CD4-positive, alpha-beta T cell treated with Interleukin-17A for 1 hour (primary cell): ENCODE results near the gene FBXW8.

ENCODE experiments used
- DNase-seq: peaks from one replicate; pipeline ENCODE4 v3.0.0-alpha.2; 2020

Gene FBXW8

DNA sequence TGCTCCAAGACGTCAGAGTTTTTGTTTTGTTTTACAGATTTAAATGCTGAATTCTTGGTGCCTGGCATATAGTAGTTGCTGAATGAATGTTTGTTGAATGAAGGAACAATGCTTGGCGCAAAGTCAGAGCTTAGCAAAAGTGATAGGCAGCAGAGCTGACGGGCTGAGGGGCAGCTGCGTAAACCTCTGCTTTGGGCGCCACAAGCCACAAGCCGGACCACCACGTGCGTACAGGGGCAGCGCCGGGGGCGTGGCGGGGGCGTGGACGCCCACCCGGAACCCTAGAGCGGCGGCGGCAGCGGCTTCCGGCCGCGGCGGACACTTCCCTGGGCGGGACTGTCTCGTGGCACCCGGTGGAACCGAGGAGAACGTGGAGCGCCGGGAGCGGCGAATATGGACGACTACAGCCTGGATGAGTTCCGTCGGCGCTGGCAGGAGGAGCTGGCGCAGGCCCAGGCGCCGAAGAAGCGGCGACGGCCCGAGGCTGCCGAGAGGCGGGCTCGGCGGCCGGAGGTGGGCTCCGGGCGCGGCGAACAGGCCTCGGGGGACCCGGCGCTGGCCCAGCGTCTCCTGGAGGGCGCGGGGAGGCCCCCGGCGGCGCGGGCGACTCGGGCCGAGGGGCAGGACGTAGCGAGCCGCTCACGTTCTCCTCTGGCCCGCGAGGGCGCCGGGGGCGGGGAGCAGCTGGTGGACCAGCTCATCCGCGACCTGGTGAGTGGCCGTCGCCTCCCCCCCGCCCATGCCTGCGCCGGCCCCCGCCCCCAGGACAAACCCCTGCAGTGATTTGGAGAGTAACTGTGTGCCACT is at the start of gene FBXW8:
Gene FBXW8 (plus strand): TSS at position 306 of the 807 bp plus-strand sequence. CDS start 88 bp downstream, at position 394.
- DNase-seq: peak; percentile 63

DNA sequence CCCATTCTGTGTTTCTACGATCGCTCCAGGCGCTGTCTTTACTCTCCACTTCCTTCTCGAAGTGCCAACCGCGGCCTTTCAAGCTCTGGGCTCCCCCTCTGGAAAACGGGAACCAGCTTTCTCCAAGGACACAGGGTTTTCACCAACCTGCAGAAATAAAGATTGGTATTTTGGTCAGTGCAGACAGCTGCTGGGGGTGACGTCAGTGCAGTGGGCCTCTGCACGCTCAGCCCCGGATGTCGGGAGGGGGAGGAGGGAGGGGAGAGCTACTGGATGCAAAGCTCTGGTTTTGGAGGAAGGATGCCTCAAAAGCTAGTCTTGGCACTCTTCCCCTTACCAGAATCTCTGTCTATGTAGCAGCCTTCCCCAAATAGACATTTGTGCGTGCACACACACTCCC is 49.4 kb upstream of the FBXW8 start:
- peak; percentile 6 for DNase-seq

GRCh38 chr12:116862167-116862566 is 48.6 kb upstream of the FBXW8 start:
- DNase-seq: no peak

GRCh38 chr12:116863275-116863767 is 47.4 kb upstream of the FBXW8 start:
- DNase-seq: no peak

- DNase-seq: no peak
These were observed 46.2 kb upstream of the FBXW8 start for GRCh38 chr12:116864371-116865160.

DNA sequence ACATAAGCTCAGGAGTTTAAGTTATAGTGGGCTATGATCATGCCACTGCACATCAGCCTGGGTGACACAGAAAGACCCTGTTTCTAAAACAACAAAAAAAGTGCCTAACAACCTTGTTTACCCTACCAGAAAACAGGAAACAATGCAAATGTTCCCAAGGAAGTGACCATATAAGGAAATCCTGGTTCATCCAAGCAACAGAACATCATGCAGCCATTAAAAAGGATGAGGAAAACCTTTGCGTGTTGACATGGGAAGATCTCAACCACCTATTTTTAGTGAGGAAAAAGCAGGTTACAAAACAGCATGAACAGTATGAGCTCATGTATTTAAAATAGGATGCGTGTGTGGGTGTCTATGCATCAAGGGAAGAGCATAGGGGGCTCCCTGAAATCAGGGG is 43.2 kb upstream of the FBXW8 start:
- no peak for DNase-seq

DNA sequence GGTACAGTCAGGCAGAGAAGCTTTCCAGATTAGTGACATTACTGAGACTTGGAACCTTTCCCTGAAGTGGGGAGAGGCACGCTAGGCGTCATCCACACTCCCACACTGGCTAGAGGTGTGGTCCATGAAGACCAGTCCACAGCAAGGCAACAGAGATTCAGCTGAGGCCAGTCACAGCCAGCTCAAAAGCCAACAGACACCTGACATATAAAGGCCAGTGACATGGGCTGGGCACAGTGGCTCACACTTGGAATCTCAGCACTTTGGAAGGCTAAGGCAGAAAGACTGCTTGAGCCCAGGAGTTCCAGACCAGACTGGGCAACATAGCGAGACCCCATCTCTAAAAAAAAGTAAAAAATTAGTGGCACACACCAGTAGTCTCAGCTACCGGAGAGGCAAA is 40.4 kb upstream of the FBXW8 start:
- no peak for DNase-seq

- DNase-seq: no peak
These were observed 36.3 kb upstream of the FBXW8 start for GRCh38 chr12:116874324-116874995.

DNA sequence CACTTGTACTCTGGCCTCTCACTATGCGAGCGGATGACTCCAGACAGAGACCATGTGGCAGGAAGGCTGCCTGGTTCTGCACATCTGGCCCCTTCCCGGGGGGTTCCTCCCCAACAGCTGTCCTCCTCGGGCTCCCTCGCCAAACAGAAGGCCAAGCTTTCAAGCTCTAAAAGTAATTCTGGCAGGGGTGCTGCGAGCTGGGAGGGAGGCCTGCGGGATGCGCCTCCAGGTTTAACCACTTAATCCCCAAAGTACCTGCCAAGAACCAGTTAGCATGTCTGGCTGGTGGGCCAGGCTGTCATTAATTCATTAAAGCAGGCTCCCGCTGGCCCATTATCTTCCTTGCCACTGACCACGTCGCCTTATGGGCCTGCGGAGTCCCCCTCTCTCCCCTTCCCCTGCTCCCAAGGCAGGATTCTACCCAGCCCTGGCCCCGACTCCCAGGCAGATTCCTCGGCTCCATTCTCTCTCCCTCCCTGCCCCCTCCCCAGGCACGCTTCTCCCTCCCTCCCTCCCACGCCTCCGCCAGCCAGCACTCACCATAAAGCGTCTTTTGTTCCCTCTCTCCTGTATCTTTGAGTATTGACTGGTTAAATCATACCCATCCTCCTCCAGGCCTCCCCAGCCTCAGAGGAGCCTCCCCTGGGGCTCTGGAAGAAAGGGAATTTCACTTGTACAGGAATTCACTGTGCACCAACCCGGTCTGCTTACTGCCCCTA is 34.4 kb upstream of the FBXW8 start:
- DNase-seq: no peak

GRCh38 chr12:116878567-116879508 is 31.9 kb upstream of the FBXW8 start:
- DNase-seq: no peak

DNA sequence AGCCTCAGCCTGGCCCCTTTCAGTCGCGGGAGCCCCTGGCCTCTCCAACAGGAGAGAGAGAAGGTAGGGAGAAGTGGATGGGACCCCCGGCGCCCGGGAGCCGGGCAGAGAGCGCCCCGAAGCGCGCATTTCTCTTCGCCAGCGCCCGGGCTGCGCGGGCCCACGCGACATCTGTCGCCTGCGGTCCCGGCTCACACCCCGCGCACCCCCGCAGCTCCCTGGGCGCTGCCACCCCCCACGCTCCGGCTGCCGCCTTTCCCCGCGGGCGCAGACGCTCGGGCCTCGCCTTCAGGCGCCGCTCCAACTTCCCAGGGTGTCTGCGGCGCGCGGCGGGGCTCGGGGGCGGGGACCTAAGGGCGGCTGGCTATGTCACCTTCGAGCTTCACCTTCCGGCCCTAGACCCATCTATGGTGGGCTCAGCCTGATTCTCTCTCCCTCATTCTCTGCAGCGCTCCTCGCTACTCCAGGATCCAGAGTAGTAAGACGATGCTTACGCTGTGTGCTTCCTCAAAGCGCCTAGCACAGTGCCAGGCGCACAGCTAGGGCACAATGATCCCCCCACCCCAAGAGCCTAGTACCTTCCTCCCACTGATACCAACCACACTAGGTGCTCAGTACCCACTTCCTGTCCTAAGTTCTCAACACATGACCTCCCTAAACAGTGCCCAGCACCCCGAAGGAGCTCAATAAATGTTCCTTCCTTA is 31.1 kb upstream of the FBXW8 start:
- no peak for DNase-seq

DNA sequence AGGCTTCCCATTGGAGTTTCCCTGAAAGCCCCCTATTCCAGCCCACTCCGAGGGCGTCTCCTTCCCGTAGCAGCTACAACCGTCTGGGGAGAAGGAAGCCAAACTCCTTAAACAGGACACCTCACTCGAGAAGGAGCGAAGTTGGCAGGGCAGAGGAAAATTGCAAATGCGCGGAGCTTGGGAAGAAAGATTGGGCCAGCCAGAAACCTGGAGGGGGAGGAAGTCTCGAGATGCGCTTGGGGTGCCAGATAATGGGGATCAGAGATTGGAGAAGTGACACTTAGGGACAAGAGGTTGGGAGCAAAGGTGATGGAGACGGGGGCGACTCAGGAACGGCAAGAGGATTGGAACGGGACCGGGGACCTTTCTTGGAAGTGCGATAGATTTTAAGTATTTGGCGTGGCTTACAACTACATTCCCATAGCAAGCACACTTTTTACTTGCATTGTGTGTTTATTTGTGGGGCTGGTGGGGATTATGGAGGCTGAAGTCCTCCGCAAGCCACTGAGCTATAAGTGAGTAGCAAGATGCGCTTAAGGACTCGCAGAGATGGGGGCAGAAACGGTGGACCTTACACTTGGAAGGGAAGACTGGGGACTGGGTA is 30.4 kb upstream of the FBXW8 start:
- no peak for DNase-seq

DNA sequence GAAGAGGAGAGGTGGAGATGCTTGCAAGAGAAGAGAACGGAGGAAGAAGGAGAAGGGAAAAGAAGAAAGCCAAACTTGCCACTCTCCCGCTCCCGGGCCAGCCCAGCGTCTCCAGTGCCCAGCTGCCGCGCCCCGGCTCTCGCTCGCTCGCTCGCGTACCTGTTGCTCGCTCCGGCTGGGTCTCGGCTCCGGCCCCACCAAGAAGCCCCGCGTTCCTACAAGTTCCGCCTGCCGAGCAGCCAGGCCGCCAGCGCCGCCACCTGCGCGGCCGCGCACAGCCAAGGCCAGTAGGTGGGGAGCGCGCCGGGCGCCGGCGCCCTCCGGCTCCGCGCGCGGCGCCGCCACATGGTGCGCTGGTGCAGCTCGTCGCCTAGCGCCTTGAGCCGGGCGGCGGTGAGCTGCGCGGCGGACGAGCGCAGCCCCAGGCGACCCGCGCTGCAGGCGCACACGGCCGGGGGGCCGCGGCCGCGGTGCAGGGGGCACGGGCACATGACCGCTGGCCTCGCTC is 29.9 kb upstream of the FBXW8 start:
- DNase-seq: no peak

DNA sequence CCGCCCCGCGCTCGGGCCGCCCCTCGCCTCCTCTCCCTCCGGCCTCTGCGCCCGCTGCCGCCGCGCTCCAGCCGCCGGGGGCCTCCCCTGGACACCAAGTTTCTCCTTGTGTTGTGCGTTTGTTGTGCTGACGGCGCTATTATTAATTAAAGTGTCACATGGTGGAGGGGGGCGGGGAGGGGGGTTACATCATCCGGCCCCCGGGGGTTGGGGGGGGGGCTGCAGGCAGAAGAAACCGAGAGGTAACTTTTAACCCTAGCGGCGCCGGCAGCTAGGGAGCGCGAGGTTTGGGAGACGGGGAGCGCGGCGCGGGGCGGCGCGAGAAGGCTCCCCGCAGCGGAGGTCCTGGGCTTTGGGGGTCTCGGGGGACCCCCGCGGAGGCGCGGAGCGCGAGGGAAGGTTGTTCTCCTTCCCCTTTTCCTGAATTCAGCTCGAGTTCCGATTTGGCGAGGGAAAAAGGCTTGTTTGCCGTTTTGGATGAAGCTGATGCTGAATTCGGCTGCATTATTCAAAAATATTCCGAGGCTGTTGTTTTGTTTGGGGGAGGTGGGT is 29.3 kb upstream of the FBXW8 start, which contains the start of gene HRK:
Gene HRK (minus strand): TSS at position 117 of the 552 bp plus-strand sequence. CDS start 134 bp downstream, outside the sequence.
- DNase-seq: no peak

DNA sequence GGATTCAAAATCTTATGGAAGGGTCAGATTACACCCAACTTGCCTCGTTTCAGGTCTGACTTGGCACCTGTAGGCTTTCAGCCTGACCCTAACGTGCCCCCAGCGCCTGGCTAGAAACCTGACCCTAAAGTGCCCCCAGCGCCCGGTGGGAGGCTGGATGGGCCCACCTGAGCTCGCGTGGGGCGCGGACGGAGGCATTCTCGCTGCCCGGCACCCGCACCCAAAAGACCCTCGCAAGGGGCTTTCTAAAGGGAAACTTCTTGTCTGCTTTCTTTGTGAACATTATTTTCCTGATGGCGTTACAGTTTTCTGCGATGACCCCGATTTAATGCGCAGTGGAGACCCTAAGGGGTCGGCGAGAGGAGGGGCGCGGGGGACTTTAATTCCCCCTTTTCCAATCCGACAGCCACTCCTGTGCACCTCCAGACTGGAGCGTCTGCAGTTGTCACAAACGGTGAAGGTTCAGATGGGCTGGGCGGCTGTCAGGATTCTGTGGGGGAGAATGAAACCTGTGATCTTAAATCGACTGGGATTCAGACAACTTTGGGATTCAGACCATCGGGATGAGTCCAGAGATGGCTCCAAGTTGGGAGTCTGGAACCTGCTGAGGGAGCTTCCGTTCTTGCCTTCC is 28.8 kb upstream of the FBXW8 start:
- no peak for DNase-seq

DNA sequence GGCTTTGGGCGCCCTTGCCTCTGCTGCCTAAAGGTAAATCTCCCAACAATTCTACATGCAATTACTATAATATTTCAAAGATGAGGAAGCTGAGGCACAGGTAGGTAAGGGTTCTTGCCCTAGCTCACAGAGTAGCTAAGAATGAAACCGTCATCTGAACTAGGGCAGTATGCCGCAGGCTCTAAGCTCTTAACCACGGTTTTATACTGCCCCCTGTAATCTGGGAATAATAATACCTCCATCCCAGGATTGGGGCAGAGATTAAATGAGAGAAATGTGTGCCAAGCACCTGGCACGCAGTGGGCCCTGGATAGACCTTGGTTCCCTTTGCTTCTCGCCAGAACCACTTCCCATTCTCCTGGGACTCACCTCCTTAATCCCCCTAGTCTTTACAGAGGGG is 28.0 kb upstream of the FBXW8 start:
- DNase-seq: no peak

GRCh38 chr12:116884871-116885270 is 25.9 kb upstream of the FBXW8 start:
- DNase-seq: no peak

GRCh38 chr12:116885491-116885890 is 25.3 kb upstream of the FBXW8 start:
- no peak for DNase-seq

- DNase-seq: no peak
These were observed 23.5 kb upstream of the FBXW8 start for GRCh38 chr12:116887244-116887643.
